ENCODE measurements around the gene CBFA2T2. TPM values are rescaled to one million over a fixed set of nuclear protein-coding genes. Genes with fewer than 3 reads are reported as not detected.
"Not testable (repeated sequence)": the region's sequence is repeated elsewhere in the genome, so short reads cannot be mapped to it uniquely, and the experiment has no call there.

Gene CBFA2T2
- total RNA-seq = 10 to 100 TPM; 16.5 to 27.5 (median 18.5) TPM
- total RNA-seq (2013) = 14.3 TPM

GRCh38 chr20:33490023-33490933 is at the start of gene CBFA2T2:
CBFA2T2 (plus strand) TSS chr20:33490096; CDS start chr20:33490268, 172 bp downstream.
- TF ChIP-seq, protein P1, sequence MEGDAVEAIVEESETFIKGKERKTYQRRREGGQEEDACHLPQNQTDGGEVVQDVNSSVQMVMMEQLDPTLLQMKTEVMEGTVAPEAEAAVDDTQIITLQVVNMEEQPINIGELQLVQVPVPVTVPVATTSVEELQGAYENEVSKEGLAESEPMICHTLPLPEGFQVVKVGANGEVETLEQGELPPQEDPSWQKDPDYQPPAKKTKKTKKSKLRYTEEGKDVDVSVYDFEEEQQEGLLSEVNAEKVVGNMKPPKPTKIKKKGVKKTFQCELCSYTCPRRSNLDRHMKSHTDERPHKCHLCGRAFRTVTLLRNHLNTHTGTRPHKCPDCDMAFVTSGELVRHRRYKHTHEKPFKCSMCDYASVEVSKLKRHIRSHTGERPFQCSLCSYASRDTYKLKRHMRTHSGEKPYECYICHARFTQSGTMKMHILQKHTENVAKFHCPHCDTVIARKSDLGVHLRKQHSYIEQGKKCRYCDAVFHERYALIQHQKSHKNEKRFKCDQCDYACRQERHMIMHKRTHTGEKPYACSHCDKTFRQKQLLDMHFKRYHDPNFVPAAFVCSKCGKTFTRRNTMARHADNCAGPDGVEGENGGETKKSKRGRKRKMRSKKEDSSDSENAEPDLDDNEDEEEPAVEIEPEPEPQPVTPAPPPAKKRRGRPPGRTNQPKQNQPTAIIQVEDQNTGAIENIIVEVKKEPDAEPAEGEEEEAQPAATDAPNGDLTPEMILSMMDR (IDR thresholded peaks at IDR 0.05) = no peak
- H3K9me3 ChIP-seq (ENCODE audit: control insufficient read depth, insufficient read depth, low read length) = no peaks in the 10 kb centered on the region
- no peaks in the 10 kb centered on the region for H3K27me3 Mint-ChIP-seq (ENCODE audit: low read depth in 2 of 2)
- H3K36me3 Mint-ChIP-seq = no peaks in the 10 kb centered on the region
- intact Hi-C loops (cut with micrococcal nuclease) = loop anchor here (2.0 kb wide), 1 partner anchor 65 kb away; no protein-coding TSS in a partner anchor
- WGBS (ENCODE audit: insufficient coverage) = 1% methylated on average over 105 of the region's 105 CpGs
- peak within 1 kb of the TSS; percentile 88 for H3K4me3 Mint-ChIP-seq
- peak; percentile 54 to 68 (median 63) for ATAC-seq
- no peaks in the 10 kb centered on the region for H3K36me3 ChIP-seq (ENCODE audit: control insufficient read depth, insufficient read depth, low read length)
- H3K4me1 ChIP-seq (ENCODE audit: control insufficient read depth, insufficient read depth, low read length) = peaks cover 14% of the 10 kb centered on the region
- DNase-seq = no peak
- peak within 1 kb of the TSS; percentile 78 for H3K4me3 ChIP-seq (ENCODE audit: low read length)
- H3K4me1 Mint-ChIP-seq = peaks cover 0 to 9% of the 10 kb centered on the region in 2 donors
- no peaks in the 10 kb centered on the region for H3K27me3 ChIP-seq (ENCODE audit: control insufficient read depth, insufficient read depth, low read length)
- peak within 1 kb of the TSS; percentile 88 to 92 for H3K27ac Mint-ChIP-seq
- H3K27ac ChIP-seq (ENCODE audit: low read length) = peak within 1 kb of the TSS; percentile 93
- no peaks in the 10 kb centered on the region for H3K9me3 Mint-ChIP-seq

GRCh38 chr20:33440562-33440961 is 49.3 kb upstream of the CBFA2T2 start:
- H3K27ac ChIP-seq (ENCODE audit: low read length); ATAC-seq; H3K36me3 Mint-ChIP-seq; H3K27me3 Mint-ChIP-seq (ENCODE audit: low read depth in 2 of 2); H3K27me3 ChIP-seq (ENCODE audit: control insufficient read depth, insufficient read depth, low read length); H3K9me3 ChIP-seq (ENCODE audit: control insufficient read depth, insufficient read depth, low read length); H3K27ac Mint-ChIP-seq; H3K4me3 Mint-ChIP-seq; intact Hi-C loops (cut with micrococcal nuclease); H3K9me3 Mint-ChIP-seq; H3K4me3 ChIP-seq (ENCODE audit: low read length); H3K36me3 ChIP-seq (ENCODE audit: control insufficient read depth, insufficient read depth, low read length); DNase-seq: not testable (repeated sequence)
- WGBS (ENCODE audit: insufficient coverage) = 95% methylated on average over 7 of the region's 7 CpGs
- peaks cover 16% of the 10 kb centered on the region for H3K4me1 ChIP-seq (ENCODE audit: control insufficient read depth, insufficient read depth, low read length)
- peaks cover 11 to 18% of the 10 kb centered on the region in 2 donors for H3K4me1 Mint-ChIP-seq

DNA sequence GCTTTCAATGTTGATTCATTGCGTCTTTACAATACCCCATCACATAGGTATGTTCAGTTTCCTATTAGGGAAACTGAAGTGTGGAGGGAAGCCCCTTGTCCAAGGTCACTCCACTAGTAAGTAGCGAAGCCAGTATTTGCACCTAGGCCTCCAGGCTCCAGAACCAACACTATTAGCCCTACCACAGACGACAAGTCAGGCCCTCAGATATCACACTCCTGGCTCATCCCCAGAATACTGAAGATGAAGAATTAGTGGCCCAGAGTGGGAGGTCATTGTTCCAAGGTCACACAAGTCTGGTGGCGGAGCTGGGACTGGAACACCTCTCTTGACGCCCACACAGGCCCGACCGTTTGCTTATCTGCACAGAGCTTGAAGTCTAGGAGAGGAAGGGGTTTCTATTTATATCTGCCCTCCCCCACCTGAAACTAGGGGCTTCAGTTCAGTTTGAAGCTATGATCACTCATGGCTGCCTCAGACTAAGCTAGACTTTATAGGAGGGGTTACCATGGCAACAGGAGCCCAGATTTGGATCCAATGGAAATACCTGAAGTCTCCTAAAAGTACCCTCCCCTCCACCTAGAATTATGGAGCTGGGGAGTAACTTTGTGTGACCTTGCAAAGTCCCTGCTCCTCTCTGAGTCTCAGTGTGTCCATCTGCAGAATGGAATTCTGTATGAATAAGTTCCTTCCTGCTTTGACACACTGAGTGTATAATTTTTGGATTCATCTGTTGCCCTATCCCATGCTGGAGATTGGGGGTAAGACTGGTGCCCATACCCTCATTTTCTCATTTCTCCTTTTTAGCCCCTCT is 48.5 kb upstream of the CBFA2T2 start:
- intact Hi-C loops (cut with micrococcal nuclease) = no loop called here

More for the DNA sequence above, 48.5 kb upstream of the CBFA2T2 start:
- ATAC-seq (no peak), DNase-seq (no peak)
- H3K27ac ChIP-seq (ENCODE audit: low read length) = no peak overlapping the region
- 85% methylated on average over 3 of the region's 7 CpGs for WGBS (ENCODE audit: insufficient coverage)
- no peaks in the 10 kb centered on the region for H3K27me3 ChIP-seq (ENCODE audit: control insufficient read depth, insufficient read depth, low read length)
- H3K36me3 ChIP-seq (ENCODE audit: control insufficient read depth, insufficient read depth, low read length) = no peaks in the 10 kb centered on the region
- H3K9me3 Mint-ChIP-seq = no peaks in the 10 kb centered on the region
- no peak overlapping the region for H3K4me3 ChIP-seq (ENCODE audit: low read length)
- TF ChIP-seq, protein P1 (IDR thresholded peaks at IDR 0.05) = no peak
- no peak overlapping the region for H3K27ac Mint-ChIP-seq
- no peaks in the 10 kb centered on the region for H3K27me3 Mint-ChIP-seq (ENCODE audit: low read depth in 2 of 2)
- peaks cover 16% of the 10 kb centered on the region for H3K4me1 ChIP-seq (ENCODE audit: control insufficient read depth, insufficient read depth, low read length)
- no peaks in the 10 kb centered on the region for H3K9me3 ChIP-seq (ENCODE audit: control insufficient read depth, insufficient read depth, low read length)
- H3K36me3 Mint-ChIP-seq = no peaks in the 10 kb centered on the region
- H3K4me3 Mint-ChIP-seq = peak overlapping the region; percentile 85
- H3K4me1 Mint-ChIP-seq = peaks cover 11 to 18% of the 10 kb centered on the region in 2 donors
